ENCODE data around the gene HNRNPCL2. TPM values are rescaled to one million over a fixed set of nuclear protein-coding genes. Genes with fewer than 3 reads are reported as not detected.
"Not testable (repeated sequence)": the region's sequence is repeated elsewhere in the genome, so short reads cannot be mapped to it uniquely, and the experiment has no call there.

The HNRNPCL2 gene
- not detected for total RNA-seq

GRCh38 chr1:13116754-13117153 is at the start of gene HNRNPCL2:
Gene HNRNPCL2, minus strand, starts transcription at chr1:13116854. Its CDS starts 454 bp downstream, at chr1:13116400.
- not testable (repeated sequence) for H3K36me3 Mint-ChIP-seq; DNase-seq (ENCODE audit: low spot score in 2 of 2); H3K27ac Mint-ChIP-seq; H3K9me3 Mint-ChIP-seq; ATAC-seq

DNA sequence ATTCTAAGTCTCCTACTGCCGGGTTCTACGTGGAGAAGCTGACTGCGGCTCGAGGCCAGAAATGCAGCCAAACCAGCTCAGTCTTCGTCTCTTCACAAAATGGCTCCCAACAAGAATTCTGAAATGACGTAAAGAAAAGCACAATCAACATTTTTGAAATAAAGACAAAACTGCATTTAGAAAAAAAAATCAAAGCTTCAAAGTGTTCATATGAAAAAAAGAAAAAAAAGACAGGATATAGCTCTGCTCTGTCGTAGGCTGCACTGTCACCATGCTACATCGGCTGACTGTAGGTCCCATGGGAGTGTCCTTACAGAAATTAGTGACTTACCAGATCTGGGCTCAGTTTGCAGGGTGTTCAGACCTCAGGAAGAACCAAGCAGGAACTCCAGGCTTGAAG is 48.9 kb upstream of the HNRNPCL2 start, which contains the start of gene HNRNPCL4:
Gene HNRNPCL4 (minus strand): TSS at position 101 of the 400 bp plus-strand sequence. CDS start 164 bp downstream, outside the sequence.
- ATAC-seq; H3K36me3 Mint-ChIP-seq; H3K9me3 Mint-ChIP-seq; DNase-seq (ENCODE audit: low spot score in 2 of 2); H3K27ac Mint-ChIP-seq: not testable (repeated sequence)

DNA sequence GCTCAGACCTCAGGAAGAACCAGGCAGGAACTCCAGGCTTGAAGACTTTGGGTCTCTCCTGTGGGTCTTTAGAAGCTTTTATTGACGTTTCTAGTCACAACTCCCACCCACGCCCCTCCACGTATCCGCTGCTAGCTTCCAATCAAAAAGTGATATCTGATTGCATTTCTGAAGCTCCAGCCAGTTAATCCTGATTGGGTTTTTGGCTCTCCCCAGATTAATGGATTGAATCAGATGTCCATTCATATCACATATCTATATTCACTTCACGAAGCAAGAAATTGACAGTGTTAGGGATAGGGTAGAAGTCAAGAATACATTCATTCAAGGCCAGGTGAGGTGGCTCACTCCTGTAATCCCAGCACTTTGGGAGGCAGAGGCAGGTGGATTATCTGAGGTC is 39.3 kb upstream of the HNRNPCL2 start, which contains the start of gene PRAMEF26:
Gene PRAMEF26 (minus strand): TSS at position 101 of the 400 bp plus-strand sequence. CDS start 2,914 bp downstream, outside the sequence.
- not testable (repeated sequence) for ATAC-seq; H3K36me3 Mint-ChIP-seq; H3K9me3 Mint-ChIP-seq; H3K27ac Mint-ChIP-seq; DNase-seq (ENCODE audit: low spot score in 2 of 2)

GRCh38 chr1:13070474-13070873 is 46.2 kb downstream of the HNRNPCL2 start, which contains the start of gene PRAMEF25:
Gene PRAMEF25, plus strand, starts transcription at chr1:13070774. Its CDS starts 2,920 bp downstream, at chr1:13073694.
- not testable (repeated sequence) for H3K36me3 Mint-ChIP-seq; DNase-seq (ENCODE audit: low spot score in 2 of 2); H3K9me3 Mint-ChIP-seq; H3K27ac Mint-ChIP-seq; ATAC-seq

Other genes with a start within 250 kb of the HNRNPCL2 start
- not detected for gene PRAMEF4, start 230.7 kb downstream of the HNRNPCL2 start, total RNA-seq
- not detected for gene PRAMEF10, start 218.6 kb downstream of the HNRNPCL2 start, total RNA-seq
- gene PRAMEF7, start 200.2 kb downstream of the HNRNPCL2 start, total RNA-seq: not detected
- gene PRAMEF6, start 169.3 kb downstream of the HNRNPCL2 start, total RNA-seq: not detected
- gene PRAMEF27, start 60.3 kb downstream of the HNRNPCL2 start, total RNA-seq: not detected
- gene HNRNPCL3, start 56.1 kb downstream of the HNRNPCL2 start, total RNA-seq: not detected
- gene PRAMEF25, start 46.1 kb downstream of the HNRNPCL2 start, total RNA-seq: not detected
- not detected for gene PRAMEF26, start 39.2 kb upstream of the HNRNPCL2 start, total RNA-seq
- not detected for gene HNRNPCL4, start 48.8 kb upstream of the HNRNPCL2 start, total RNA-seq
- not detected for gene PRAMEF9, start 55.0 kb upstream of the HNRNPCL2 start, total RNA-seq
- not detected for gene PRAMEF13, start 84.6 kb upstream of the HNRNPCL2 start, total RNA-seq
- gene PRAMEF18, start 109.3 kb upstream of the HNRNPCL2 start, total RNA-seq: not detected
- not detected for gene PRAMEF5, start 137.3 kb upstream of the HNRNPCL2 start, total RNA-seq
- gene PRAMEF8, start 168.3 kb upstream of the HNRNPCL2 start, total RNA-seq: not detected
- gene PRAMEF33, start 186.7 kb upstream of the HNRNPCL2 start, total RNA-seq: not detected
- gene PRAMEF15, start 198.7 kb upstream of the HNRNPCL2 start, total RNA-seq: not detected
- not detected for gene PRAMEF14, start 230.3 kb upstream of the HNRNPCL2 start, total RNA-seq